HEK293T (cell line): ENCODE measurements around the gene TUBD1.

ENCODE experiments used
- L3MBTL2 ChIP-seq: fragments of 450-650 bp; conservative IDR thresholded peaks from 2 replicates; pipeline ENCODE4 v1.6.1; 2016; ENCODE audit warnings: mild to moderate bottlenecking
- SP1 ChIP-seq: fragments of 450-650 bp; IDR thresholded peaks from 2 replicates; pipeline ENCODE4 v1.6.1; 2017

- TF ChIP-seq SP1 (no peak), L3MBTL2 (no peak)
Measured at GRCh38 chr17:59851439-59852375, 41.0 kb downstream of the TUBD1 start.
